Measurements from ENCODE around the gene SEC22B.
A peak's percentile ranks its signal among the peaks of the same experiment; 100 is the strongest.
"Not testable (repeated sequence)": the region's sequence is repeated elsewhere in the genome, so short reads cannot be mapped to it uniquely, and the experiment has no call there.

Gene SEC22B

DNA sequence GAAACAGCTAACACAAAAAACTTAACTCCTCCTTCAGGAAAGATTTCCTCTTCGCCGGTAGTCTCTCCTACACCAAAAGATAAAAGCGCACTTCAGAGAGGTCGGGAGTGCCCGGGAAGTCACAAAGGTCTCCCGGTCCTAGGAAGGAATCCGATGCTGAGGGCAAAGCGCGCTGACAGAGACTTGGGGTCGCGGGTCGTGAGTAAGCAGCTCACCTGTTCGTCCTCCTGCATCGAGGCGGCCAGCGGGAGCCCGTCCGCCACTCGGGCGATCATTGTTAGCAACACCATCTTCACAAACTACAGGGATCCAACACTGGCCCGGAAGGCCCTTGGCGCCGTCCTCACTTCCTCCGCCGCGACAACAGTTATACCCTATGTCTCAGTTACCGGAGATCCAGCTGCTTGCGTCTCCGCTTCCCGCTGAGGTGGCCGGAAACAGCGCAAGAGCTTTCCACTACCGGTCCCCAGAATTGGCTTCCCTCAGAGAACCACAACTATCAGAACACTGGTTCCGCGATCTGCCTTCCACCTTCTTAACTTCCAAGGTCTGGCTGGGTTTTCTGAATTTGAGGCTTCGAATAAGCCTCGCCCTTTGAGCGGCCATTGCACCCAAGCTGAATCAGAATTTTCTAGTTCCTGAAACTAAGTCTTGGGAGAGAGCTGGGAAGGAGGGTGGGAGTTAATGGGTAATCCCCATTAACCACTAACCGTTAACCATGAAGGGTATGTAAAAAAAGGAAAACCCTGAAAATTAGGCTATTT, at the start of gene SEC22B:
SEC22B (minus strand) TSS at position 429 of the 764 bp plus-strand sequence; CDS start at position 290, 139 bp downstream.
- FAIRE-seq, result no peak

DNA sequence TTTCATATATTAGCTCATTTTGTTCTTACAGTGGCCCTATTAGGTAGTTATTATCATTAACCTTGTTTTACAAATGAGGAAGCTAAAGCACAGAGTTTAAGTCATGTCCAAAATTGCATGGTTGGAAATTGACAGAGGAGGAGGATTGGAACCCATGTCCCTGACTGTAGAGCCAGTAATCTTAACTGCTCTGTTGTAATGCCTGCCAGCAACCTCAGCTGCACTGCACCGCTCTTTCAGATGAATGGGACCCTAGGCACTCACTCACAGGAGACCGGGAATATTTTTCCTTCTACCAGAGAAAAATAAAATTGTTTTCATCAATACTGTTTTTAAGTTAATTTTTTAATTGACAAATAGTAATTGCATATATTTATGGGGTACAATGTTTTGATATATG, 41.6 kb upstream of the SEC22B start:
- FAIRE-seq, result not testable (repeated sequence)

DNA sequence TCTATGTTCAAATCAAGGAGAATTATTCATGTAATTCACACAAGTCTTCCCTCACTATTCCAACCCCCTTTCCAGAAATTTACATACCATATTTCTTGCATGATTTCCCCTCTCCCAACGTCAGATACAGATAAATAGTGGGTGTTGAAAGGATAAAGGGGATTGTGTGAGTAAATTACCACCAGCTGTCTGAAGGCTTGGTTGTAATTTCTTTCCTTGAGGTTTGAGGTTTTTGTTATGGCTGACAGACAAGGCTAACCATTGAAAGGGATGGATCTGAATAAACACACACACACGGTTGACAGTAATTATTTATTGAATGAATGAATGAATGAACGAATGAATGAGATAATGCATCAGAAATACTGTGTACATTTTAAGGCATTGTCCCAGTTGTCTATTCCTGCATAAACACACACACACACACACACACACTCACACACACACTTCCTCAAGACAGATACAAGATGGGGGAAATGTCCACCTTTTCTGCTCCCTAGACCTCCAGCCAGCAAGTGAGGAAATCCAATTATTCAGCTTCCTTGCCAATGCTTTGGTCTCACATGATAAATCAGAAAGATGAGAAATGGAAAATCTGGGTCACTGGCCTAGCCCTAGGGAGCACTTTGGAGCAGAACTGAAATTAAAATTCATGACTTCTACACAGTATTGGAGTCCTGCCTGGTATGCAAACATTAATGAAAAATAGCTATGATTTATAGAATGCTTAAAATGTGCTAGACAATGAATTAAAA, 41.0 kb upstream of the SEC22B start:
- FAIRE-seq, result not testable (repeated sequence)

DNA sequence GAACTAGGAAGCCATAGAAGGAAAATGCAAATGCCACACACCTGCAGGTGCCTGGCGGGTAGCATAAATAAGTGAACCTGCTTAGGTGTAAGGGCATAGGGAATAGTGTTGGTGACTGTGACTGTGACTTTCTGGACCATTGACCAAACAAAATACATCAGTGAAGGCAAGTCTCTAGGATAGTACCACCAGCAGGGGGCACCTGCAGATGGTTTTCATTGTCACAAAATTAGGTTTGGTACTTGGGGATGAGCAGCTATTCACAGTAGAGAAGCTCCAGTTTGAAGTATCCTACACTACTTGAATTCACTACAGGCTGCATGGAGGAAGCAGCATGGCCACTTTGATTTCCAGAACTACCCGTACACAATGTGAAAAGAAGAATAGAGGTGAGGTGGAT, 37.3 kb upstream of the SEC22B start:
- FAIRE-seq, result not testable (repeated sequence)

DNA sequence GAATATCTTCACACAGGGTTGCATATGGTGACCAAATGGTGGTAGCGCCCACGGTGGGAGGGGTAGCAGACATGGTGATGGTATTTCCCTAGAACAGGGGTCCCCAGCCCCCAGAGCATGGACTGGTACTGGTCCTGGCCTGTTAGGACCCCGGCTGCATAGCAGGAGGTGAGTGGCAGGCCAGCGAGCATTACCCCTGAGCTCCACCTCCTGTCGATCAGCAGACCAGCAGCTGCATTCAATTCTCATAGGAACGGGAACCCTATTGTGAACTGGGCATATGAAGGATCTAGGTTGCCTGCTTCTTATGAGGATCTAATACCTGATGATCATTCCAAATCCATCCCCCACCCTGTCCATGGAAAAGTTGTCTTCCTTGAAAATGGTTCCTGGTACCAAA, 34.4 kb upstream of the SEC22B start:
- FAIRE-seq, result not testable (repeated sequence)

DNA sequence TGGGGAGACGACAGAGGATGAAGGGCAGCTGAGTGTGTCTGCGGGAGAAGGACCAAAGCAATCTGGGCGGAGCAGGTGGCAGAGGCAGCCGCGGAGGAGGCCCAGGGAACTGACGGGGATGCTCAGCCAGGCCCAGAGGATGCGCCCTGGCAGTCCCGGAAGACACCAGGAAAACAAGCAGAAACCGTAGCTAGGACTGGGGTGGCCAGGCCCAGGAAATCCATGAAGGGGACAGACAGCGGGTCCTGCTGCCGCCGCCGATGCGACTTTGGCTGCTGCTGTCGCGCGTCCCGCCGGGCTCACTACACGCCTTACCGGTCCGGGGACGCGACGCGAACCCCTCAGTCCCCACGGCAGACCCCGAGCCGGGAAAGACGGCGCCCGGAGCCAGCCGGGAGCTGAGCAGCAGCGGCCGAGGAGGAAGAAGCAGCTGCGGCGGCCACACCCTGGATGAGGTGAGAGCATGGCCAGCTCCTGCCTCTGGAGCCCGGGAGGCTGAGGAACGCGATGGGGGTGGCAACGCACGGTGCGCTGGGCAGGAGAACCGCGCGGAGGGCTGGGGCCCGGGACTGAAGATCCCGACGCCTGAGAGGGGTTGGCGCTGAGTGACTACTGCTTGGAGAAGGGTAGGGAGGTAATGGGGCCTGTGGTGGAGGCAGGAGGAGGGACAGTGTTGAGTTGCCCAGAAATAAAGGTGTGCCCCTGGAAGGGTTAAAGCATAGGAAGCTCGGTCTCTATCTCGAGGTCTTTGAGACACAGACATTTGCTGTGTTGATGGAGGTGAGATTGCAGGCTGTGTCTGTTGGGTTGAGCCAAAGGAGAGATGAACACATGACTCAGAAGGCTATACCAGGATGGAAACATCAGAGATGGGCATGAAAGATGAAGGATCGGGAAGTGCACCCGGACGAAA, 20.8 kb upstream of the SEC22B start:
- not testable (repeated sequence) for FAIRE-seq

DNA sequence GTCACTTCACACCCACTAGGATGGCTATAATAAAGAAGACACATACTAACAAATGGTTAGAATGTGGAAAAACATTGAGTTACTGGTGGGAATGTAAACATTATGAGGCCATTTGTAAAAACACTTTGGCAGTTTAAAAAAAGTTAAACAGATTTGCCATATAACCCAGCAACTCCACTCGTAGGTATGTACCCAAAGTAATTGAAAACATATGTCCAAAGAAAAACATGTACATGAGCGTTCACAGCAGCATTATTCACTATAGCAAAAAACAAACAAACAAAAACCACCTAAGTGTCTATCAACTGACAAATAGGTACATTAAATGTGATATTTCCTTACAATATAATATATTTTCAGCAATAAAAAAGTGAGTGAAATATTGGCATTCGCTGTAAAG, 12.3 kb upstream of the SEC22B start:
- FAIRE-seq, result not testable (repeated sequence)

DNA sequence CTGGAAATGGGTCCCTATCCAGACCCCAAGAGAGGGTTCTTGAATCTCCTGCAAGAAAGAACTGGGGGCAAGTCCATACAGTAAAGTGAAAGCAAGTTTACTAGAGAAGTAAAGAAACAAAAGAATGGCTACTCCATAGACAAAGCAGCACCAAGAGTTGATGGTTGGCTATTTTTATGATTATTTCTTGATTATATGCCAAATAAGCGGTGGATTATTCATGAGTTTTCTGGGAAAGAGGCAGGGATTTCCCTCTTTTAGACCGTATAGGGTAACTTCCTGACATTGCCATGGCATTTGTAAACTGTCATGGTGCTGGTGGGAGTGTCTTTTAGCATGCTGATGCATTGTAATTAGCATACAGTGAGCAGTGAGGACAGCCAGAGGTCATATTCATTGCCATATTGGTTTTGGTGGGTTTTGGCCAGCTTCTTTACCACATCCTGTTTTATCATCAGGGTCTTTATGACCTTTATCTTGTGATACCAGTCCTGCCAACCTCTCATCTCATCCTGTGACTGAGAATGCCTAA, 5.9 kb upstream of the SEC22B start:
- FAIRE-seq, result not testable (repeated sequence)

DNA sequence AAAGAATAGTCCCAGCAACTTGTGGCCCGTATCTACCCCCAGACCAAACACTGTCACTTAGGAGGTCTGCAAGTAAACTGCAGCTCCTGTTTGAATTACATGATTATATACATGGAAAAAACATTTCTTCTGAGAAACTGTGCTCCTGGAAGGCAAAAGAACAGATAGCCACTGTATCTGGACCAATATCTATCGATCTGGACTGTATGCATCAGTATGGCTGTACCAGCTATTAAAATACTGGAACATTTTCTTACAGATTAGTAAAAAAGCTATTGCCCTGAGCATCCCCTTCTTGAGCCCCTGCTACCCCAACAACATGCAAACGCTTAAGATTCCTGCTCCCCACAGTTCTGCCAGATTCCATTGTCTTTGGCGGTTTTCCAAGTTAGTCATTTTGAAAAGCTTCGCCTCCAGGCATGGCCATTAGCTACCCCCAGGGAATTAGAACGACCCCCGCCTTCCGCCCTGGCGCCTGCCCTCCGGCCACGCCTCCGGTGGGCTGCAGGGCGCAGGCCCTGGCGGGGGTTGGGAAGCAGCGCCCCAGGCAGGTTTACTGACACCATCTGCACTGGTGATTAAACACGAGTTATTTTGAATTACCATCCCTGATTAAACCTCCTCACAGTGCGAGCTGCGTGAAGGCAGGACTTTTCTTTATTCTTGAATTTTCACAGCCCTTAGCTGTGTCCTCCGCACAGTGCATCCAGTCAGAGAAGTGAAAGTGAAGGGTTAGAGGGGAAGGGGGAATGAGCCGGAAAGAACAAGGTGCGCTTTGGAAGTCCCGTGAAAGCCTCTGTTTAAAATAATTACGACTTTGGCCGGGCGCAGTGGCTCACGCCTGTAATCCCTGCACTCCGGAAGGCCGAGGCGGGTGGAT, 3.7 kb upstream of the SEC22B start:
- FAIRE-seq, result not testable (repeated sequence)

DNA sequence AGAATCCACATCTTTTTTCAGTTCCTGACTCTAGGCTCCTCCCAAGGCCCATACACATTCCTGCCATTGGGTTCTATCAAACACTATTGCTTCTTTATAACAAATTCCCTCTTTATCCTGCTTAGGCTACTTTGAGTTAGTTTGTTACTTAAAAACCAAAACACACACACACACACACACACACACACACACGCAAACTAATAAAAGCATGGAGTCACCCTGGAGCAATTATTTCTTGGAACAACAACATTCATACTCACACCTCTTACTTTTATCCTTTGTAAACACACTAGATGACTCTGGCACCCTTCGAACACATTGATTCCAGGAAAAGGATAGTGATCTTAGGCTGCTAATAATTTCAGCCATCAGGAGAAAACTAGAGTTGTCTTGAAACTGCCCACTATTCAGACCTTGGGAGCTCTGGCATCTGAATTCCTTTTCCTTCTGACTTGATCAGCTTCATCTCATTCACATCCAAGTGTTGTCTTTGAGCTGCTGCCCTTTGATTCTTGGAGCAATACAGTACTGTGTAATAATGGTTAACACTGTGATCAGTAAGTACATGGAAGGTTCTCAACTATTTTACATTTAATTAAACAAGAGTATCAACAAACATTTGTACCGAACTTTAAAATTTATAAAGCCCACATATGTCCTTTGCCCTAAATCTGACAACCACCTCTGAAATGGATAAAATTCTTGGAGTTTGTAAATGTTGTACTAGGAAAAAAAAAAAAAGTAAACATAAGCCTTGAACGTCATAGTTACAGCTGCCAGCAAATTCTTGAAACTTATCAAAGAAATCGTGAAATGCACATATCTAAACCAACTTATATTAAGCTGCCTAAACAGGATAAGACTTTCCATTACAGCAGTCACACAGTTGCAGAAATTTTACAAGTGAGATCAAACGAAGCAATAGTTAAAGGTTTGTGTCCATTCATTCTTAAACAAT, 2.8 kb upstream of the SEC22B start:
- FAIRE-seq, result no peak

DNA sequence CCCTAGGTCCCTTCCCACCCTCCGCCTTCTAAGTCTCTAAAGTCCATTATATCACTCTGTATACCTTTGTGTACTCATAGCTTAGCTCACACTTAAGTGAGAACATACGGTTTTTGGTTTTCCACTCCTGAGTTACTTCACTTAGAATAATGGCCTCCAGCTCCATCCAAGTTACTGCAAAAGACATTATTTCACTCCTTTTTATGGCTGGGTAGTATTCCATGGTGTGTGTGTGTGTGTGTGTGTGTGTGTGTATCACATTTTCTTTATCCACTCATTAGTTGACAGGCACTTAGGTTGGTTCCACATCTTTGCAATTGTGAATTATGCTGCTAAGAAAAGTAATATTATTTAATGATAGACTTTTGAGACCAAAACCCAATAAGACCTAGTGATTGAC, 1.7 kb upstream of the SEC22B start:
- FAIRE-seq, result not testable (repeated sequence)

DNA sequence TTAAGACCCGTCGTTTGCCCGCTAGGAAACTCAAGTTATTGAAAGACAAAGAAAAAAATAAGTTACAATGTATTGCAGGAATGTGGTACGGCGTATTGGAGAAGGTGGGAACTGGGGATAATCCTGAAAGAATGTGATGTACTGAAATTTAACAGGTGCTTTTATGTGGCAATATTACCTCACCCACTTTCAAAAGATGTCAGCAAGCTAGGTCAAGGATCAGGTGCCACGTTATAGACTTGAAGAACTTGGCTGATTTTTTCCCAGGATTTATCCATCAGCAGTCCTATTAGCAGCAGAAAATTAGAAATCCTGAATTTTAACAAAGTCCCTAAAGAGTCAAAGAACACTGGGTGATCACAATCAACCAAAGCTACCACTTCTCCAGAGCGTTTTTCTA, 632 bp downstream of the SEC22B start:
- not testable (repeated sequence) for FAIRE-seq

DNA sequence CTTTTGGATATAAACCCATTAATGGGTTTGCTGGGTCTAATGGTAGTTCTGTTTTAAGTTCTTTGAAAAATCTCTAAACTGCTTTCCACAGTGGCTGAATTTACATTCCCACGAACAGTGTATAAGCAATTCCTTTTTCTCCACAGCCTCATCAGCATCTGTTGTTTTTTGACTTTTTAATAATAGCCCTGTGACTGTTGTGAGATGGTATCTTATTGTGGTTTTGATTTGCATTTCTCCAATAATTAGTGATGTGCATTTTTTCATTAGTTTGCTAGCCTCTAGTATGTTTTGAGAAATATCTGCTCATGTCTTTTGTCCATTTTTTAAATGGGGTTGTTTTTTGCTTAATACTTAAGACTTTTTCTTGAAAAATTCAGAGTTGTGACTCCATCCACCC, 11.6 kb downstream of the SEC22B start:
- FAIRE-seq, result not testable (repeated sequence)

DNA sequence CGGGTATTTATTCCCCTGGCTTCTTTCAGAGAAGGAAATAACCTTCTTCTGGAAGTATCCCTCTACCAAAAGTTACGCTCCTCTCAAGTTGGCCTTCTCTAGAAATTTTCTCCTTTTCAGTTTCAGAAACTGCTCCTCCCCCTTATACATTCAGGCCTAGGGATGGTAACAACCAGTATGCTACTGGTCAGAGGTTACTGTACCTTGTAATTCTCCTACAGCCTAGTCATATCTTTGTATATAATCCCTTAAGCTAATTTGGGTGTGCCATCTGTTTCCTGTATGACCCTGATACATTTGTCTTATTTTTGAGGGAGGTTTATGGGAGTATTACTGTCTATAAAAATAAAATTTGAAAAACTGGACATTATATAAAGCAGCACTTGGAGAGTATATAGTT, 14.3 kb downstream of the SEC22B start:
- FAIRE-seq, result not testable (repeated sequence)

DNA sequence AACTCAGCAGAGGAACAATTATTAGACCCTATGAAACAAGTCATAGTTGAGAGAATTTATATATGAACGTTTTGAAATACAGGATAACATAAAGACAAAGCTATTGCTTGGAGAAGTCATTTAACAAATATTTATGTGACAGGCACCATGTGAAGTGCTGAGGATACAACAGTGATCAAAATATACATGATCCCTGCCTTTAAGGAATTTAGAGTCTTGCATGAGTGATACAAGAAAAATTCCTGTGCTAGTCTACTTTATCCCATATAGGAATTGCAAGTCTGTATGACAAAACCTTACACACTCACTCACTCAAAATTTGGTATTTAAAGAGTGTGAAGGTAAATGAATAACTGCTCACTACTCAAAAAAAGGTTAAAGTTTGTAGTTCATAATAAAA, 17.8 kb downstream of the SEC22B start:
- not testable (repeated sequence) for FAIRE-seq

DNA sequence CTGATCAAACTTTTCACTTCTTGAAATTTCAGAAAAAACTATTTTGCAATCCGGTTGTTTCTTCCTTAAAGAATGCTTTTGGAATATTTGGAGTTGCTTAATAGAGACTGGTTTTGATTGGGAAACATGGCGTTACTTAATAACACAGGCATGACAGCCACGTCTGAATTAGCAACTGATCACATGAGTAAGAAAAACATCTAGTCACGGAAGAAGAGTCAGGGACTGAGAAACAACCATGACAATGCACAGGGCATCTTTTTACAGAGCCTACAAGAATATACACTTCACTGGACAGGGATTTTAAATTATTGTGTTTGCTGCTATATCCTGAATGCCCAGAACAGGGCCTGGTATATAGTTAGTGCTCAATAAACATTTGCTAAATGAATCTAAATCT, 18.2 kb downstream of the SEC22B start:
- not testable (repeated sequence) for FAIRE-seq

DNA sequence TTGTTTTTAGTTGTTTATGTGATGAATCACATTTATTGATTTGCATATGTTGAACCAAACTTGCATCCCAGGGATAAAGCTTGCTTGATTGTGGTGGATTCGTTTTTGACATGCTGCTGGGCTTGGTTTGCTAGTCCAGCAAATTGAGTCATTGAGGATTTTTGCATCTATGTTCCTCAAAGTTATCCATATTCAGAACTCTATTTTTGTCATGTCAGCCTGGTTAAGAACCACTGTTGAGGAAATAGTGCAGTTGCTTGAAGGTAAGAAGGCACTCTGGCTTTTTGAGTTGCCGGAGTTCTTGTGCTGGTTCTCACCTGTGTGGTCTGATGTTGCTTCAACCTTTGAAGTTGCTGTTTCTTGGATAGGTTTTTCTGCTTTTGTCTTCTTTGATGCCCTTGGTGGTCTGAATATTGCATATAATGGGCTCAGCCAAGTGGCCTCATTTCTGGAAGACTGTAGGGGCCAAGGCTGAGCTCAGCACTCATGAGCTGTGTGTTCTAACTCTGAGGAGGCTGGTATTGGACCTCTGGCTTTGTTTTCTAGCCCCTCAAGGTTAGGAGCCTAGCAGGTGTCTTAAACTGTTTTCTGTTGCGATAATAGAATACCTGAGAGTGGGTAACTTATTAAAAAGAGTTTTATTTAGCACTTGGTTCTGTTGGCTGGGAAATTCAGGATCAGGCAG, 26.0 kb downstream of the SEC22B start:
- FAIRE-seq, result not testable (repeated sequence)

DNA sequence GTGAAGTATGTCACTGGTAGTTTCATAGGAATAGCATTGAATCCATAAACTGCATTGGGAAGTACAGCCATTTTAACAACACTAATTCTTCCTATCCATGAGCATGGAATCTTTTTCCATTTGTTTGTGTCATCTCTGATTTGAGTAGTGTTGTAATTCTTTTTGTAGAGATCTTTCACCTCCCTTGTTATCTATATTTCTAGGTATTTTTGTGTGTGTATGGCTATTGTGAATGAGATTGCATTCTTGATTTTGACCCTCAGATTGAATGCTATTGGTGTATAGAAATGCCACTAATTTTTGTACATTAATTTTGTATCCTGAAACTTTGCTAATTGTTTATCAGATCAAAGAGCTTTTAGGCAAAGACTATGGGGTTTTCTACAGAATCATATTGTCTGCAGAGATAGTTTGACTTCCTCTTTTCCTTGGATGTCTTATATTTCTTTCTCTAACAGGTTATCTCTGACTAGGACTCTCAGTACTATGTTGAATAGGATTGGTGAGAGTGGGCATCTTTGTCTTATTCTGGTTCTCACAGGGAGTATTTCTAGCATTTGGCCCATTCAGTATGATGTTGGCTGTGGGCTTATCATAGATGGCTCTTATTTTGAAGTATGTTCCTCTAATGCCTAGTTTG, 26.8 kb downstream of the SEC22B start:
- FAIRE-seq, result not testable (repeated sequence)

DNA sequence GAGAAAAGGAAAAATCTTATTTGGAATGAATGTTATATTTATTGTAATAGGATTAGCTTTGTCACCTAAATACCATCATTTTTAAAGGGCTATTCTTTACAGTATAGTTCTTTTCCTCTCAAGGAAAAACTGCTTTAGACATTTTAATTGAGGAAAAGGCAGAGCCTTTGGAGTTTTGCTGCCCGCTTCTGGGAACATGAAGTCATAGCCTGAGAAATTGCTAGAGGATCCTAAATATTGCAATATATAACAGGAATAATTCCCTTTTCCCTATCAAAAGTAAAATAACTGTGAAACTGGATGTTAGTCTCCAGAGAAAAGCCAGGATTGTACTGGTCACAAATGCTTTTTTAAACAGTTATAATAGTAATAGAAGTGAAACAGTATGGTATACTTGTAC, 30.5 kb downstream of the SEC22B start:
- FAIRE-seq, result peak; percentile 95

Data from A204.1 (cell line).